Measurements from ENCODE around the gene TMEM108.
"Not testable (repeated sequence)": the region's sequence is repeated elsewhere in the genome, so short reads cannot be mapped to it uniquely, and the experiment has no call there.

TMEM108 gene

GRCh38 chr3:133038089-133038730 is at the start of gene TMEM108:
Gene TMEM108 (plus strand): TSS chr3:133038391.
- DNase-seq: peak; percentile 93

- DNase-seq: no peak
Observed at GRCh38 chr3:132995971-132996370, 42.2 kb upstream of the TMEM108 start.

GRCh38 chr3:132997404-132998185 is 40.6 kb upstream of the TMEM108 start:
- DNase-seq: no peak

- not testable (repeated sequence) for DNase-seq
Observed at GRCh38 chr3:133005032-133005431, 33.2 kb upstream of the TMEM108 start.

- DNase-seq: peak; percentile 46
Observed at GRCh38 chr3:133007601-133008000, 30.6 kb upstream of the TMEM108 start.

- peak; percentile 81 for DNase-seq
Observed at GRCh38 chr3:133014325-133014724, 23.9 kb upstream of the TMEM108 start.

- DNase-seq: not testable (repeated sequence)
Observed at GRCh38 chr3:133015573-133015972, 22.6 kb upstream of the TMEM108 start.

- DNase-seq: peak; percentile 89
Observed at GRCh38 chr3:133016838-133017309, 21.3 kb upstream of the TMEM108 start.

- no peak for DNase-seq
Observed at GRCh38 chr3:133018921-133019320, 19.3 kb upstream of the TMEM108 start.

GRCh38 chr3:133021206-133021605 is 17.0 kb upstream of the TMEM108 start:
- DNase-seq: no peak

- DNase-seq: peak; percentile 16
Observed at GRCh38 chr3:133023362-133023761, 14.8 kb upstream of the TMEM108 start.

GRCh38 chr3:133025546-133025945 is 12.6 kb upstream of the TMEM108 start:
- DNase-seq: no peak

GRCh38 chr3:133032301-133032700 is 5.9 kb upstream of the TMEM108 start:
- DNase-seq: no peak

- DNase-seq: no peak
Observed at GRCh38 chr3:133037436-133037835, 755 bp upstream of the TMEM108 start.

GRCh38 chr3:133038731-133039375 is 662 bp downstream of the TMEM108 start:
- peak; percentile 48 for DNase-seq

GRCh38 chr3:133040696-133041523 is 2.7 kb downstream of the TMEM108 start:
- peak; percentile 91 for DNase-seq

GRCh38 chr3:133041524-133041829 is 3.3 kb downstream of the TMEM108 start:
- DNase-seq: no peak

GRCh38 chr3:133042778-133043177 is 4.6 kb downstream of the TMEM108 start:
- DNase-seq: no peak

- no peak for DNase-seq
Observed at GRCh38 chr3:133047980-133048379, 9.8 kb downstream of the TMEM108 start.

- DNase-seq: no peak
Observed at GRCh38 chr3:133049491-133049890, 11.3 kb downstream of the TMEM108 start.

- DNase-seq: no peak
Observed at GRCh38 chr3:133050891-133051290, 12.7 kb downstream of the TMEM108 start.

- no peak for DNase-seq
Observed at GRCh38 chr3:133053532-133053931, 15.3 kb downstream of the TMEM108 start.

- DNase-seq: no peak
Observed at GRCh38 chr3:133054586-133054985, 16.4 kb downstream of the TMEM108 start.
